Activated naive CD4-positive, alpha-beta T cell treated with anti-CD3 and anti-CD28 coated beads for 36 hours (primary cell): ENCODE data around the gene BAG2. TPM values are rescaled to one million over a fixed set of nuclear protein-coding genes. Genes with fewer than 3 reads are reported as not detected.

Source experiments
- CTCF ChIA-PET: fragments of 350-600 bp; sonication (Branson Sonifier 250); formaldehyde crosslinking; loops from one replicate; lab custom pipeline; 2021; ENCODE audit warnings: antibody characterized with exemption; lab: Charles Lee
- DNase-seq: peaks from one replicate; pipeline ENCODE4 v3.0.0-alpha.2; 2020
- H3K27ac Mint-ChIP-seq: one replicate; pipeline ENCODE4 v1.8.0; 2021; ENCODE audit warnings: mild to moderate bottlenecking, mixed read lengths
- H3K27me3 Mint-ChIP-seq: one replicate; pipeline ENCODE4 v1.8.0; 2021; ENCODE audit warnings: low read depth, mixed read lengths
- H3K36me3 Mint-ChIP-seq: one replicate; pipeline ENCODE4 v1.8.0; 2021; ENCODE audit warnings: low read depth, mixed read lengths
- H3K4me1 Mint-ChIP-seq: one replicate; pipeline ENCODE4 v1.8.0; 2021; ENCODE audit warnings: low read depth, mixed read lengths
- H3K4me3 Mint-ChIP-seq: one replicate; pipeline ENCODE4 v1.8.0; 2021; ENCODE audit warnings: mild to moderate bottlenecking, moderate library complexity, mixed read lengths
- H3K9me3 Mint-ChIP-seq: one replicate; pipeline ENCODE4 v1.8.0; 2021; ENCODE audit warnings: mixed read lengths
- intact Hi-C: fragments of 100-400 bp; cut with micrococcal nuclease; formaldehyde crosslinking; loops from one replicate; pipeline ENCODE4 v1.15.1; 2023
- total RNA-seq, 2 experiments: library from RNA; stranded (reverse); gene quantifications; one replicate each; pipeline ENCODE4 v1.2.3, GENCODE V29; 2021

BAG2 gene
- total RNA-seq, 2 experiments from 2014 or later = 6.8 to 7.0 TPM

GRCh38 chr6:57180596-57180995 is 8.5 kb downstream of the BAG2 start:
- peaks cover 17% of the 10 kb centered on the region for H3K4me1 Mint-ChIP-seq

DNA sequence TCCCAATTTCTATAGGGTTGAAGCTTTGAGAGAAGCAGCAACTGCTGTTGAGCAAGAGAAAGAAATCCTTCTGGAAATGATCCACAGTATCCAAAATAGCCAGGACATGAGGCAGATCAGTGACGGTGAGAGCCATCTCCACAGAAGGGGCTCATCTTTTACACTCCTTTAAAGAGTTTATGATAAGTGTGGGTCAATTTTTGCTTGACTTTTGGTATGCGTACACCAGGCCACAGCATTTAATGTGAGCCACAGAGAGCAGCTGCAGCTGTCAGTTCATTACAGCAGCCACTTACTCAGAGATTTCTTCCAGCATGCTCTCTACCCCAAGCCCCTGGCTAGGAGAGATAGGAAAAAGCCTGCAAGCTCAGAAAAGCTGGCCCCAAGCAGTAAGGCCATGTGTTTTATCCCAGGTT is 9.9 kb downstream of the BAG2 start:
- Mint-ChIP-seq H3K36me3 (peaks cover 22% of the 10 kb centered on the region), H3K4me1 (peaks cover 8% of the 10 kb centered on the region), H3K27me3 (no peaks in the 10 kb centered on the region), H3K27ac (no peak overlapping the region), H3K4me3 (no peak overlapping the region), H3K9me3 (no peaks in the 10 kb centered on the region)
- DNase-seq = no peak
- intact Hi-C loops = no loop called here
- CTCF ChIA-PET = no interaction called here

More at GRCh38 chr6:57180596-57180995, 8.5 kb downstream of the BAG2 start:
- CTCF ChIA-PET = no interaction called here
- Mint-ChIP-seq H3K4me3 (no peak overlapping the region), H3K36me3 (peaks cover 18% of the 10 kb centered on the region), H3K27me3 (no peaks in the 10 kb centered on the region), H3K27ac (no peak overlapping the region), H3K9me3 (no peaks in the 10 kb centered on the region)
- intact Hi-C loops = no loop called here
- no peak for DNase-seq

DNA sequence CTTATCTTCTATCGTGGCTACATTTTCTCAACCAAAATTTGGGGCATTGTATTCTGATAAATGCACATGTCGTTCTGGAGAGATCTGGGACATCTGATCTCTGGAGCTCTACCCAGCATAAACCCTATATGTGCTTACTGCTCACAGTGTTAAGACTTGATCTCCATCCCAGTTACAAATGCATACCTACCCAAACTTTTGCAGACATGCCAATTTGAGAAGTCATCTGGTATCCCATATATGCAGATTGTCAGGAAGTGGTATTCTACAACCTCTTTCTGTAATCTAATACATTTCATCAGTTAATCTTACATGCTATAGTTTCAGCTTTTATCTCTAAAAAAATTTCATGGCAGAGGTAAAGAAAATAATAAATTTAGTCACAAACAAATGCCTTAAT is 11.2 kb downstream of the BAG2 start:
- no peak for DNase-seq
- intact Hi-C loops = no loop called here
- no peaks in the 10 kb centered on the region for H3K27me3 Mint-ChIP-seq
- no peaks in the 10 kb centered on the region for H3K9me3 Mint-ChIP-seq
- no peak overlapping the region for H3K27ac Mint-ChIP-seq
- no peak overlapping the region for H3K4me3 Mint-ChIP-seq
- CTCF ChIA-PET = no interaction called here
- H3K36me3 Mint-ChIP-seq = peaks cover 22% of the 10 kb centered on the region
- H3K4me1 Mint-ChIP-seq = peaks cover 6% of the 10 kb centered on the region

GRCh38 chr6:57190140-57190539 is 18.0 kb downstream of the BAG2 start:
- intact Hi-C loops = loop anchor here (1.0 kb wide), 1 partner anchor 126 kb away; no protein-coding TSS in a partner anchor
- no peaks in the 10 kb centered on the region for H3K9me3 Mint-ChIP-seq
- H3K27me3 Mint-ChIP-seq = no peaks in the 10 kb centered on the region
- no peak overlapping the region for H3K27ac Mint-ChIP-seq
- no peaks in the 10 kb centered on the region for H3K4me1 Mint-ChIP-seq
- CTCF ChIA-PET = interaction anchor here (1.3 to 1.7 kb wide), 3 partner anchors 14 to 135 kb away, joined by 3 read pairs; no protein-coding TSS in a partner anchor
- H3K4me3 Mint-ChIP-seq = no peak overlapping the region
- H3K36me3 Mint-ChIP-seq = peaks cover 12% of the 10 kb centered on the region
- no peak for DNase-seq

DNA sequence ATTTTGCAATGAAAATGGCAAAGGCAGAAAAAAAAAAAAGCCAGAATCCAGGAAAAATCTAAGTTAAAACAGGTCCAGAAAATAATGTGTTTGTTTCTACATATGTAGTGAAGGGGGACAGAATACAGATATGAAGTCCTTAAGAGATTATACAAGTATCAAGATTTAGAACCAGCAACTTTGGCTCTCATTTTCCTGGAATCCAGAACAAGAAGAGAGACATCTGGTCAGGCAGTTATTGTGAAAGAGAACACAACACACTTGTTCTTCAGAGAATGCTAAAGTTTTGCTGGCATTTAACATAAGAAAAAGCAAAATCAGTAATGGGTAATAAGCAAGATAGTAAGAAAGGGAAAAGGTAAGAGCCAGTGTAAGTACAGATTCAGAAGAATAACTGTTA is 21.1 kb downstream of the BAG2 start:
- peaks cover 8% of the 10 kb centered on the region for H3K36me3 Mint-ChIP-seq
- H3K4me3 Mint-ChIP-seq = no peak overlapping the region
- H3K27ac Mint-ChIP-seq = no peak overlapping the region
- H3K9me3 Mint-ChIP-seq = no peaks in the 10 kb centered on the region
- CTCF ChIA-PET = no interaction called here
- no peak for DNase-seq
- intact Hi-C loops = no loop called here
- H3K4me1 Mint-ChIP-seq = no peaks in the 10 kb centered on the region
- H3K27me3 Mint-ChIP-seq = no peaks in the 10 kb centered on the region

DNA sequence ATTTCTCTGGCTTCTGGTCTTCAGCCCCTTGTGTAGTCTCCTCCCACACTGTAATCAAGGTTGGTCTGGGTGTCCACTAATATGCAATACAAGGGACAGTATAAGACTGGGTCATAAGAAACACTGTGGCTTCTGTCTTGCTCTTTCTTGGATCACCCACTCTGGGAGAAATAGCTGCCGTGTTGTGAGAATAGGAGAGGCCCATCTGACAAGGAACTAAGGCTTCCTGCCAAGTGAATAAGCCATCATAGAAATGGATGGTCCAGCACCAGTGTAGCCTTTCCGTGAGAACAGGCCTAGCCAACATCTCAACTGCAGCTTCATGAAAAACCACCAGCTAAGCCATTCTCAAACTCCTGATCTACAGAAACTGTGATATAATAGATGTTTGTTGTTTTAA is 23.3 kb downstream of the BAG2 start:
- Mint-ChIP-seq H3K9me3 (no peaks in the 10 kb centered on the region), H3K27me3 (no peaks in the 10 kb centered on the region), H3K36me3 (peaks cover 8% of the 10 kb centered on the region), H3K4me3 (no peak overlapping the region), H3K27ac (no peak overlapping the region), H3K4me1 (no peaks in the 10 kb centered on the region)
- CTCF ChIA-PET = no interaction called here
- DNase-seq = no peak
- intact Hi-C loops = no loop called here

- no peak for DNase-seq
- Mint-ChIP-seq H3K36me3 (no peaks in the 10 kb centered on the region), H3K27ac (no peak overlapping the region), H3K9me3 (no peaks in the 10 kb centered on the region), H3K4me3 (no peak overlapping the region), H3K27me3 (no peaks in the 10 kb centered on the region), H3K4me1 (no peaks in the 10 kb centered on the region)
- intact Hi-C loops = no loop called here
- CTCF ChIA-PET = no interaction called here
Observed at GRCh38 chr6:57198926-57199636, 27.0 kb downstream of the BAG2 start.

DNA sequence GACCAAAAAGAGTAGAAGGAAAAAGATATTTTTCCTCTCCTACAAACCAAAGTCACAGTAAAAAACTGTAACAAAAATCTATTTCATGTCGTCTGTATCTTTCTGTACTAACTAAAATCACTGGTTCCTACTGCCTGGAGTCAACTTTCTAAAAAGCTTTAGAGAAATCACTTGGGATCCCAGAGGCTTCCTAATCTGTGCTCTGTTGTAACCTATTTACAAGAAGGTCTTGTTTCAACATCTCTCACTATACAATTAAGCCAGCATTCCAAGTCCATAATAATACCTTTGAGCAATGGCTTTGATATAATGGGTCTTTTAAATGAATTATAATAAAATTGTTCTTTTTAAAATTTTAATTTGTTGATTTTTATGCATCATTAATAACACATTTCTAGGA is 29.6 kb downstream of the BAG2 start:
- Mint-ChIP-seq H3K27me3 (no peaks in the 10 kb centered on the region), H3K4me1 (no peaks in the 10 kb centered on the region), H3K9me3 (no peaks in the 10 kb centered on the region), H3K27ac (no peak overlapping the region), H3K36me3 (no peaks in the 10 kb centered on the region), H3K4me3 (no peak overlapping the region)
- CTCF ChIA-PET = no interaction called here
- no peak for DNase-seq
- intact Hi-C loops = no loop called here

DNA sequence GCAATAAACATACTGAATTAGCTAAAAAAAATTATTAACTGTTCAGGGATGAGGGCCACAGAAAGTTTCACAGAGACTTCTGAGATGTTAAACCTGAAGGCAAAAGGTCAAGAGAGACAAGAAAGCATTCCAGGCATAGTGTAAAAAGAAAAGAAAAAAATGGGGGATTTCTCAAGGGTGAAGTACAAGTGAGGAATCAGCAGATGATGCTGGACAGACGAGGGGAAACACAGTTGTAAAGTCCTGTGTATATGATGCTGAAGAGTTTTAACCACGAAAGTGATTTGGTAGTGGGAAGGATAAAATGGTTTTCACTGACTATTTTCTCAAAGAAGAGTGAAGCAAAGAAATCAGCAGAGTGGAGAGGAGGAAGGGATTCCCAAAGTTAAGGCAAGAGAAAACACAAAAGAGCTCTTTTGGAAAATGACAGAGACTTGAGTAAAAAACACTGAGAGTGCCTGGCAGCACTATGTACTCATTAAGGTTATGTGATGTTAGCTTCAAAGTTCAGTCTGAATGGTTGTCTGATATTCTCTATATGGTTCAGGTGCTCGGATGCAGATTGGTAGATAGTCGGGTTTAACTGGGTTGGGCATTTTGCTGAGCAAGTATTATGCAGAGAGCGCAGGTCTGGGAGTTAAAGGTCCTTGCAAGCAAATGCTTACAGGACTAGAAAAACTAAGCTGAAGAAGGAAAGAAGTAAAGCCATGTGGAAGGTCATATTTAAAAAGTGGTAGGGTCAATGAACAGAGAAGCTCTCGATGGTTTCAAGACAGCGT is 33.6 kb downstream of the BAG2 start:
- no peaks in the 10 kb centered on the region for H3K9me3 Mint-ChIP-seq
- CTCF ChIA-PET = interaction anchor here (1.1 to 1.7 kb wide), 2 partner anchors 16 to 111 kb away, joined by 4 read pairs; partner anchors contain the start of gene RAB23
- peaks cover 9% of the 10 kb centered on the region for H3K4me1 Mint-ChIP-seq
- H3K4me3 Mint-ChIP-seq = no peak overlapping the region
- intact Hi-C loops = no loop called here
- H3K27ac Mint-ChIP-seq = no peak overlapping the region
- no peaks in the 10 kb centered on the region for H3K36me3 Mint-ChIP-seq
- H3K27me3 Mint-ChIP-seq = no peaks in the 10 kb centered on the region
- no peak for DNase-seq

GRCh38 chr6:57207141-57207540 is 35.0 kb downstream of the BAG2 start:
- Mint-ChIP-seq H3K4me3 (no peak overlapping the region), H3K36me3 (no peaks in the 10 kb centered on the region), H3K9me3 (no peaks in the 10 kb centered on the region), H3K4me1 (peaks cover 9% of the 10 kb centered on the region), H3K27me3 (no peaks in the 10 kb centered on the region), H3K27ac (no peak overlapping the region)
- CTCF ChIA-PET = interaction anchor here (0.9 to 1.7 kb wide), 2 partner anchors 23 to 109 kb away, joined by 3 to 4 read pairs; no protein-coding TSS in a partner anchor
- DNase-seq = no peak
- intact Hi-C loops = loop anchor here (1.0 kb wide), 1 partner anchor 58 kb away; no protein-coding TSS in a partner anchor

DNA sequence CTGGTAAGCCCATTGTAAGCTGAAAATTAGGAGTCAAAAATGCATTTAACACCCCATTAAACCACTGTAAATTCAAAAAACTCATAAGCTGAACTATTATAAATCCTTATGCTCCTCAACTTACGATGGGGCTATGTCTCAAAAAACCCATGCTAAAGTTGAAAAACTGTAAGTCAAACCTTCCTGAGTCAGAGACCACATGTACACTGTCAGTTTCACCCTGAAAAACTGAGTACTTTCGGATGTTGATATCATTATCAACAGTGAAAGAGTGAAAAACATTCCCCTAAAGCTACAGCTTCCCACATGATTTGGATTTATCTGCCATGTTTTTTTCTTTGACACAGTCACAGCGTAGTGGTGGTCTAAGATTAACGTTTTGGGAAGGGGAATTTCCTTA is 35.7 kb downstream of the BAG2 start:
- CTCF ChIA-PET = interaction anchor here (0.9 kb wide), 1 partner anchor 24 kb away, joined by 3 read pairs; no protein-coding TSS in a partner anchor
- no peaks in the 10 kb centered on the region for H3K9me3 Mint-ChIP-seq
- peaks cover 9% of the 10 kb centered on the region for H3K4me1 Mint-ChIP-seq
- intact Hi-C loops = loop anchor here (1.0 to 2.0 kb wide), 2 partner anchors 15 to 57 kb away; partner anchors contain the start of gene RAB23
- H3K36me3 Mint-ChIP-seq = no peaks in the 10 kb centered on the region
- H3K27me3 Mint-ChIP-seq = no peaks in the 10 kb centered on the region
- no peak overlapping the region for H3K27ac Mint-ChIP-seq
- H3K4me3 Mint-ChIP-seq = no peak overlapping the region
- no peak for DNase-seq

DNA sequence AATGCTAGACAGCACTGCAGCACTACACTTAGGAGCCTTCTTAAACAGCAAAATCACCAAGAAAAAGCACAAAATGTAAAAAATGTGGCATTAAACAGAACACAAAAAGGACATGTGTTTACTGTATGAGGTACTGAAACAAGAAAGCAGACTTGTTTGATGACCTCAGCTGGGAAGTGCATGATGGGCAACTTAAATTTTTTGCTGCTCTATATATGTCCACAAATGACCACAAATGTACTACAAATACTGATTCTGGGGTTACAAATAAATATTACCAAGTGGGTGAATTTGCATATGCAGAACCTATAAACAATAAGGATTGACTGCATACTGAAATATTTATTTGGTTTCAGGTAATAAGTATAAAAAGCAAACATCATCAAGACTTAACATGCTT is 36.9 kb downstream of the BAG2 start:
- Mint-ChIP-seq H3K9me3 (no peaks in the 10 kb centered on the region), H3K4me3 (no peak overlapping the region), H3K4me1 (peaks cover 14% of the 10 kb centered on the region), H3K27ac (no peak overlapping the region), H3K27me3 (no peaks in the 10 kb centered on the region), H3K36me3 (no peaks in the 10 kb centered on the region)
- DNase-seq = no peak
- intact Hi-C loops = loop anchor here (2.0 kb wide), 1 partner anchor 14 kb away; the partner anchor contains the start of gene RAB23
- CTCF ChIA-PET = no interaction called here
